ENCODE measurements around the gene CKMT1B.
"Not testable (repeated sequence)": the region's sequence is repeated elsewhere in the genome, so short reads cannot be mapped to it uniquely, and the experiment has no call there.

CKMT1B gene

DNA sequence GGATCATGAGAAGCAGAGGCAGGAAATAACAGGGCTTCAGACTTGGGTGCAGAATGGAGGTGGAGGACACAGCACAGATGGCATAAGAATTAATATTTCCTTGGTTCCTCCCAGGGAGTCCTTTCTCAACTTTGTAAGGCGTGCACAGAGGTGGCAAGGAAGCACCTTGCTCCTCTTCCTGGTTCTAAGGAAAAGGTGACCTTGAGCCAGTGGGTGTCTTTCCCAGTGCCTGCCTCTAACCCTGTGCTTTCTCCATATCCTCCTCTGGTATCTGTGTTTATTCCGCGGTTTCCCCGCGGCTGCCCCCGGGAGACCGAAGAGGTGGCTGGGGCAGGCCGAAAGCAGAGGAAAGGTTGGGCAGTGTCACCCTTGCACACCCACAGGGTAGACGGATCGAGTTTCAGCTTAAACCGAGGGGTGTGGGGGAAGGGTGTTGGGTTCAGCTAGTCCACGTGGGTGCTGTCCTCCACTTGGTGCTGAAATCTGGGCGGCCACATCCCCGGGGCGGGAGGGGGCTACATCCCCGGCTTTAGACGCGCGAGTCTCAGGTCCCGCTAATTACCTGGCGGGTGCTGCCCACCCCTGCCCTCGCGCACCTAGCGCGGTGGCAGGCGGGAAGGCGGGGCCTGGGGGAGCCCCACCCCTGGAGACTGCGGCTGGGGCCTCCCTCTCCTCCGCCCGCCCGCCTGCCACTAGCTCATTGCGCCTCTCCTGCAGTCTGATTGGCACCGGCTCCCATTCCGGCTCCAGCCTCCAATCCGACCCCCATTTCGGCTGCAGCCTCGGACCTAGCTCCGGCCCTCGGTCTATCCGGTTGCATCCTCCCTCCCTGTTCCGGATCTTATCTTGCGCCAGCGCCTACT lies at the start of gene CKMT1B:
Gene CKMT1B (plus strand): TSS at position 700 of the 863 bp plus-strand sequence. CDS start 192 bp downstream, outside the sequence.
- DNase-seq (ENCODE audit: low spot score) = not testable (repeated sequence)

- DNase-seq (ENCODE audit: low spot score) = no peak
Measured at GRCh38 chr15:43544266-43544665, 49.6 kb upstream of the CKMT1B start.

DNA sequence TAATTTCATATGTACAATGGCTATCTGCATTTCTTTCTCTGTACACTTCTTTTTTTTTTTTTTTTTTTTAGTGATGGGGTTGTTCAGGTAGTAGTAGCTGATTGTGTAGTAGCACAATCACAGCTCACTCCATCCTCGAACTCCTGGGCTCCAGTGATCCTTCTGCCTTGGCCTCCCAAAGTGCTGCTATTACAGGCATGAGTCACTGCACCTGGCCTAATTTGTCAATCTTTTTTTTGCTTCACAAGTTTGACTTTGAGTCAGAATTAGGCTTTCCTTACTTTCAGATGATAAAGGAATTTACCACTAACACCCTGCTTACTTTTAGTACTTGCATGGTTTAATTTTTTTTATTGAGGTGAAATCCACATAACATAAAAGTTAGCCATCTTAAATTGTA lies 48.4 kb upstream of the CKMT1B start:
- DNase-seq (ENCODE audit: low spot score) = no peak

- no peak for DNase-seq (ENCODE audit: low spot score)
Measured at GRCh38 chr15:43547539-43547938, 46.3 kb upstream of the CKMT1B start.

GRCh38 chr15:43550527-43551363 lies 43.1 kb upstream of the CKMT1B start:
- DNase-seq (ENCODE audit: low spot score) = no peak

GRCh38 chr15:43552256-43552655 lies 41.6 kb upstream of the CKMT1B start:
- no peak for DNase-seq (ENCODE audit: low spot score)

DNA sequence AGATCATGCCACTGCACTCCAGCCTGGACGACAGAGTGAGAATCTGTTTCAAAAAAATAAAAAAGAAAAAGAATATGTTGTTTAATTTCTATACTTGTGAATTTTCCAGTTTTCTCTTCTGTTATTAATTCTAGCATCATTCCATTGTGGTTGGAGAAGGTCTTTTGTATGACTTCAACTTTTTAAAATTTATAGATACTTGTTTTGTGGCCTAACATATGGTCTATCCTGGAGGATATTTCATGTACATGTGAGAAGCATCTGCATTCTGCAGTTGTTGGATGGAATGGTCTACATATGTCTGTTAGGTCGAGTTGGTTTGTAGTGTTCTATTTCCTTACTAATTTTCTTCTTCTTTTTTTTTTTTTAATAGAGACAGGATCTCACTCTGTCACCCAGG lies 40.8 kb upstream of the CKMT1B start:
- no peak for DNase-seq (ENCODE audit: low spot score)

DNA sequence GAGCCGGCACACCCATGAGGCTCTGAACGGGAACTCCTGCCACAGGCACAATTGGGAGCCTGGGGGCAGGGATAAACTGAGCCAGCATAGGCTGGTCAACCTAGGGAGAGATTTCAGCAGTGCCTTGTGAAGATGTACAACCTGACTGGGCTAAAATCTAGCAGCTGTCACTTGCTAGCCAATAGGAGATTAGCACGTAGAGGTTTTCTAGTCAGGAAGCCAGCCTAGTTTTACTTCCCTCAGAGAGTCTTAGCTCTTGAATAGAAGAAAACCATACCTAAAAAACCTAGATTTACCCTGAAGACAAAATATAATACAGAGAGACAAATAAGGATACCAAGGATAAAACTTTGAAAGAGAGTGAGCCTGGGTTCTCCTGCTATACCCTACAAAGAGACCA lies 31.1 kb upstream of the CKMT1B start:
- not testable (repeated sequence) for DNase-seq (ENCODE audit: low spot score)

DNA sequence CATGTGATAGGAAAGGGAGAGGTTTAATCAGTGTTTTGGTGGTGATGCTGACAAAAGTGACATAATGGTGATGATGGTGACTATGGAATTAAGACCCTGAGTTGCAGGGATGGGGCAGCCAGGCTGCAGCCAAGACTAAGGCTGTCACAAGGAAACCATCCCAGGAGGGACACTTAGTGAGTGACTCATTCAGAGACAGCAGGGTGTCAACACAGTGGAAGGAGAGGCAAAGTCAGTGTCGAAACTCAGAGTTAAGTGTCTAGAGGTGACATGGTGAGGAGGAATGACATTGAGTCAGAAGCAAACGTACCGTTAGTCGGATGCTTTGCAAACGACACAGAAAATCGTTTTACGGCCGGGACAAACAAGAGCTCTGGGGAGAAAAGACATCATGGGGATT lies 30.0 kb upstream of the CKMT1B start:
- not testable (repeated sequence) for DNase-seq (ENCODE audit: low spot score)

GRCh38 chr15:43566615-43567014 lies 27.2 kb upstream of the CKMT1B start:
- not testable (repeated sequence) for DNase-seq (ENCODE audit: low spot score)

- DNase-seq (ENCODE audit: low spot score) = not testable (repeated sequence)
Measured at GRCh38 chr15:43574607-43575006, 19.2 kb upstream of the CKMT1B start.

GRCh38 chr15:43589778-43590466 lies 3.9 kb upstream of the CKMT1B start, which contains the start of gene PPIP5K1:
PPIP5K1 (minus strand) TSS chr15:43590208; CDS start chr15:43584504, 5,704 bp downstream.
- not testable (repeated sequence) for DNase-seq (ENCODE audit: low spot score)

DNA sequence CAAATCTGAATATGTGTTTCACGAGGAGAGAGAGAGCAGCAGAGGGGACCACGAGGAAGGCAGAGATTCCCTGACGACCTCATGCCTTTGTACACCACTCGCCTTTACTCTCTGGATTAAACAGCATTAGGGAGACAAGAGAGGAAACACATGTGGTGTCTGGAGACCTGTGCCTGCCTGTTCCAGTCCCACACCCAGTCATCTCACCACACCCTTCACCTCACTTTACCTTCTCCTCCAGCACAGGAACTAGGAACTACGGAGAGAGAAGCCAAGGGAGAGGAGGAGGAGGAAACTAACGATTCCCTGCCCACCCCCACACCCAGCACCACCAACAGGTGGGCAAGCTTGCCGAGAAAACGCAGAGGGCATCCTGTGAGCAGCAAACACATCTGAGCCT lies 986 bp upstream of the CKMT1B start:
- DNase-seq (ENCODE audit: low spot score) = not testable (repeated sequence)

GRCh38 chr15:43599131-43599530 lies 5.3 kb downstream of the CKMT1B start:
- DNase-seq (ENCODE audit: low spot score) = not testable (repeated sequence)

- DNase-seq (ENCODE audit: low spot score) = not testable (repeated sequence)
Measured at GRCh38 chr15:43600200-43600599, 6.4 kb downstream of the CKMT1B start.

- not testable (repeated sequence) for DNase-seq (ENCODE audit: low spot score)
Measured at GRCh38 chr15:43602233-43602632, 8.4 kb downstream of the CKMT1B start.

DNA sequence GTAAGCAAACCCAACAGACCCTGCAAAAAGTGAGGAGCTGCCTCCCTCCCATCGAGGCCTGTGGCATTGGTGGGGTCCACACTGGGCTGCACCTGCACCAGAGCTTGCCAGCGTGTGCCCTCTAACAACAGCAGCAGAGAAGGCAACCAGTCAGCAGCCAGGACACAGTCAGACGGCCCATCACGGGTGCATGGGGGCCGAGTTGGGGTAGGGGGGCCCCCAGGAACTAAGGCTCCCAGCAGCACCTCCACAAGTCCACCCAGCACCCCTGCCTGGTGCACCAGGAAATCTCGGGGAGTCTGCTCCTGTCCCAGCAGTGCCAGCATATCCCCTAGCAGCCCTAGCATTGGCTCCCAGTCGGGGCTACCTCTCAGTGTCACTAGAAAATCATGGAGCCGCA lies 23.9 kb downstream of the CKMT1B start:
- DNase-seq (ENCODE audit: low spot score) = not testable (repeated sequence)

DNA sequence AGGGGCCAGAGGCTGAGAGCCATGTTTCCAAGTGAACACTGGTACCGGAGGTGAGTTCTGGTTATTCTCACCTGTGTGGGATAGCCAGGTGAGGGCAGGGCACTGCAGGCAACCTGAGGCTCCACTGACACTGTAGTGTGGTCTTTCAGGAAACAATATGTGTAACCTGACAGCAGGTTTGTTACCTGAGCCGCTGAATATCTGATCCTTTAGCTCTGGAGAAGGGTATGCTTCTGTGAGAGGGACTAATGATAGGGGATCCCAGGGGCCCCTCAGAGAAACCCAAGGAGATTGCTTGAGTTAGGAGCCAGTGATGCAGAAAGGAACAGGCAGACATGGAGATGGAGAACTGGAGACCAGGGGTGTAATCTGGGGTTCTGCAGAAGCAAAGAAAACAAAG lies 24.9 kb downstream of the CKMT1B start, which contains the start of gene STRC:
Gene STRC (minus strand): TSS at position 101 of the 400 bp plus-strand sequence. CDS start 78 bp downstream, at position 23.
- not testable (repeated sequence) for DNase-seq (ENCODE audit: low spot score)

DNA sequence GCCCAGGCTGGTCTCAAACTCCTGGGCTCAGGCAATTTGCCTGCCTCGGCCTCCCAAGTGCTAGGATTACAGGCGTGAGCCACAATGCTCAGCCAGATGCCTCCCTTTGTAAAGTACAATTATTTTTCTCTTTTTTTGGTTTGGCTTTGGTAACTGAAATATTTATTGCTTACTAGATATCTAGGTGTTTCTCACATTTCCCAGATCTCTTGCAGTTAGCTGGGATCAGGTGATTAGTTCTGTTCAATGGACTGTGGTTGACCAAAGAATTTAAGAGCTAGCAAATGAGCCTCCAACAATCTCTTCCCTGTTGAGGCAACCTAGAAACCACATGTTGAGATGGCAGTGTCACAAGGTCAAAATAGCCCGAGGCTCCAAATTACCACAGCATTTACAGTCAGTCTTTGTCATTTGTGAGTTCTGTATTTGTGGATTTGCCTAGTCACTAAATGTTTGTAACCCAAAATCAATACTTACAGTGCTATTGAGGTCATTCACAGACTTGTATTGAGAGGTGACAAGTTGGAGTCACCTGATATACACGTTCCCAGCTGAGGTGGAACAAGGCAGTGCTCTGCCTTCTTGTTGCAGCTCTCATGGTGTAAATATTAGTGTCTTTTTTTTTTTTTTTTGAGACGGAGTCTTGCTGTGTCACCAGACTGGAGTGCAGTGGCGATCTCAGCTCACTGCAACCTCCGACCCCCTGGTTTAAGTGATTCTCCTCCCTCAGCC lies 28.4 kb downstream of the CKMT1B start:
- not testable (repeated sequence) for DNase-seq (ENCODE audit: low spot score)

GRCh38 chr15:43625106-43625505 lies 31.3 kb downstream of the CKMT1B start:
- no peak for DNase-seq (ENCODE audit: low spot score)

DNA sequence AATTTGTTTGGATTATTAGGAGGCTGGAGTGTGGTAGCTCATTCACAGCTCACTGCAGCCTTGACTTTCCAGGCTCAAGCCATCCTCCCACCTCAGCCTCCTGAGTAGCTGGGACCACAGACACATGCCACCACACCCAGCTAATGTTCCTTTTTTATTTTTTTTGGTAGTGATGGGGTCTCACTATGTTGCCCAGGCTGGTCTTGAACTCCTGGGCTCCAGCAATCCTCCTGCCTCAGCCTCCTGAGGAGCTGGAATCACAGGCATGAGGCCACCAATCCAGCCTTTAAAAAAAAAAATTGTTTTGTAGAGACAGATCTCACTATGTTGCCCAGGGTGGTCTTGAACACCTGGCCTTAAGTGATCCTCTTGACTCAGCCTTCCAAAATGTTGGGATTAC lies 33.1 kb downstream of the CKMT1B start:
- not testable (repeated sequence) for DNase-seq (ENCODE audit: low spot score)
